ENCODE measurements around the gene DLST.

DLST gene

DNA sequence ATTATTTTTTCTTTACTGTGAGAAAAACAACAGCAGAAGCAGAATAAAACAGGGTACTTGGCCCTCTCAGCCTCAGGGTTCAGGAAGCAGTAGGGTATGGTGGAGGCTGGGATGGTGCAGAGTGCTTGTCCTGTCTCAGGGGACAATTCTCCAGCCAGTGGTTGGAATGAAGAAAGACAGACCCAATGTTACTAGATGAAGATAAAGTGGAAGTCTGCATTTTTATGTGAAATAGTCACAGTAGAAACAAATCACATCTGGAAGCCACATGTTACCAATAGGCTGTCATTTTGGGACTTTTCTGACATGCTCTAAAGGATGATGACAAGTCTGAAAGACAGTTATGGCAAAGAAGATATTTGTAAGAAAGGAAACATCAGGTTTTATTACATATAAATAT is 38.1 kb upstream of the DLST start (continued):
- no peak for TF ChIP-seq ZNF138 (tag by site-specific recombination; IDR thresholded peaks at IDR 0.05; ENCODE audit: borderline replicate concordance)
- no peak for TF ChIP-seq ZNF248 (tag by site-specific recombination; IDR thresholded peaks at IDR 0.05)
- no peak for TF ChIP-seq ZNF146 (tag by site-specific recombination; IDR thresholded peaks at IDR 0.05)
- TF ChIP-seq, protein P1, sequence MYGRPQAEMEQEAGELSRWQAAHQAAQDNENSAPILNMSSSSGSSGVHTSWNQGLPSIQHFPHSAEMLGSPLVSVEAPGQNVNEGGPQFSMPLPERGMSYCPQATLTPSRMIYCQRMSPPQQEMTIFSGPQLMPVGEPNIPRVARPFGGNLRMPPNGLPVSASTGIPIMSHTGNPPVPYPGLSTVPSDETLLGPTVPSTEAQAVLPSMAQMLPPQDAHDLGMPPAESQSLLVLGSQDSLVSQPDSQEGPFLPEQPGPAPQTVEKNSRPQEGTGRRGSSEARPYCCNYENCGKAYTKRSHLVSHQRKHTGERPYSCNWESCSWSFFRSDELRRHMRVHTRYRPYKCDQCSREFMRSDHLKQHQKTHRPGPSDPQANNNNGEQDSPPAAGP (tag by site-specific recombination; IDR thresholded peaks at IDR 0.05): no peak

GRCh38 chr14:74846168-74846567 is 35.5 kb upstream of the DLST start:
- Histone ChIP-seq H3K4me1 (ENCODE audit: control insufficient read depth, insufficient read depth, low read length) (no peaks in the 10 kb centered on the region), H3K4me3 (ENCODE audit: low read depth, low read length) (no peak overlapping the region), H3K36me3 (ENCODE audit: control insufficient read depth in 2 of 2, insufficient read depth in 1 of 2, low read length in 2 of 2) (peaks cover 0 to 7% of the 10 kb centered on the region in 2 experiments; a peak in 2 of 3 replicates), H3K27ac (ENCODE audit: extremely low read depth, low read depth, low read length) (no peak overlapping the region), H3K9me3 (ENCODE audit: control insufficient read depth, insufficient read depth, low read depth, low read length) (no peaks in the 10 kb centered on the region)
- CTCF ChIA-PET: interaction anchor here (0.7 to 8.8 kb wide), 2 partner anchors 14 to 237 kb away, joined by 3 to 73 read pairs; no protein-coding TSS in a partner anchor
- POLR2A ChIA-PET: no interaction called here
- no peak for TF ChIP-seq EGR2 (tag by site-specific recombination; IDR thresholded peaks at IDR 0.05; ENCODE audit: low read depth)
- no peak for TF ChIP-seq ZNF548 (tag by site-specific recombination; IDR thresholded peaks at IDR 0.05)
- no peak for TF ChIP-seq ZFP3 (tag by site-specific recombination; IDR thresholded peaks at IDR 0.05; ENCODE audit: low read depth)
- TF ChIP-seq, protein P2, sequence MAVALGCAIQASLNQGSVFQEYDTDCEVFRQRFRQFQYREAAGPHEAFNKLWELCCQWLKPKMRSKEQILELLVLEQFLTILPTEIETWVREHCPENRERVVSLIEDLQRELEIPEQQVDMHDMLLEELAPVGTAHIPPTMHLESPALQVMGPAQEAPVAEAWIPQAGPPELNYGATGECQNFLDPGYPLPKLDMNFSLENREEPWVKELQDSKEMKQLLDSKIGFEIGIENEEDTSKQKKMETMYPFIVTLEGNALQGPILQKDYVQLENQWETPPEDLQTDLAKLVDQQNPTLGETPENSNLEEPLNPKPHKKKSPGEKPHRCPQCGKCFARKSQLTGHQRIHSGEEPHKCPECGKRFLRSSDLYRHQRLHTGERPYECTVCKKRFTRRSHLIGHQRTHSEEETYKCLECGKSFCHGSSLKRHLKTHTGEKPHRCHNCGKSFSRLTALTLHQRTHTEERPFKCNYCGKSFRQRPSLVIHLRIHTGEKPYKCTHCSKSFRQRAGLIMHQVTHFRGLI (tag by site-specific recombination; IDR thresholded peaks at IDR 0.05): no peak
- TF ChIP-seq, protein P3, sequence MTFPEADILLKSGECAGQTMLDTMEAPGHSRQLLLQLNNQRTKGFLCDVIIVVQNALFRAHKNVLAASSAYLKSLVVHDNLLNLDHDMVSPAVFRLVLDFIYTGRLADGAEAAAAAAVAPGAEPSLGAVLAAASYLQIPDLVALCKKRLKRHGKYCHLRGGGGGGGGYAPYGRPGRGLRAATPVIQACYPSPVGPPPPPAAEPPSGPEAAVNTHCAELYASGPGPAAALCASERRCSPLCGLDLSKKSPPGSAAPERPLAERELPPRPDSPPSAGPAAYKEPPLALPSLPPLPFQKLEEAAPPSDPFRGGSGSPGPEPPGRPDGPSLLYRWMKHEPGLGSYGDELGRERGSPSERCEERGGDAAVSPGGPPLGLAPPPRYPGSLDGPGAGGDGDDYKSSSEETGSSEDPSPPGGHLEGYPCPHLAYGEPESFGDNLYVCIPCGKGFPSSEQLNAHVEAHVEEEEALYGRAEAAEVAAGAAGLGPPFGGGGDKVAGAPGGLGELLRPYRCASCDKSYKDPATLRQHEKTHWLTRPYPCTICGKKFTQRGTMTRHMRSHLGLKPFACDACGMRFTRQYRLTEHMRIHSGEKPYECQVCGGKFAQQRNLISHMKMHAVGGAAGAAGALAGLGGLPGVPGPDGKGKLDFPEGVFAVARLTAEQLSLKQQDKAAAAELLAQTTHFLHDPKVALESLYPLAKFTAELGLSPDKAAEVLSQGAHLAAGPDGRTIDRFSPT (tag by site-specific recombination; IDR thresholded peaks at IDR 0.05): no peak
- TF ChIP-seq ZFHX2 (tag by site-specific recombination; conservative IDR thresholded peaks at IDR 0.05): no peak
- no peak for TF ChIP-seq ZNF776 (tag by site-specific recombination; IDR thresholded peaks at IDR 0.05; ENCODE audit: borderline replicate concordance)
- no peak for TF ChIP-seq PRDM2 (tag by site-specific recombination; IDR thresholded peaks at IDR 0.05; ENCODE audit: borderline replicate concordance)
- TF ChIP-seq ZSCAN30 (tag by site-specific recombination; IDR thresholded peaks at IDR 0.05): no peak
- no peak for TF ChIP-seq ZNF426 (tag by site-specific recombination; IDR thresholded peaks at IDR 0.05)
